K562 treated with DMSO at 1 percent for 24 hours (cell line): Measurements from ENCODE around the gene GJB5. TPM values are rescaled to one million over a fixed set of nuclear protein-coding genes. Genes with fewer than 3 reads are reported as not detected.

ENCODE experiments used
- total RNA-seq: library from RNA; unstranded; fragments of 300-600 nt; gene quantifications from 2 replicates; pipeline ENCODE4 v1.2.3, GENCODE V29; 2022; ENCODE audit warnings: low read depth; ENCODE audit not compliant: insufficient read depth

The GJB5 gene
- total RNA-seq, result not detected in 2 replicates

DNA sequence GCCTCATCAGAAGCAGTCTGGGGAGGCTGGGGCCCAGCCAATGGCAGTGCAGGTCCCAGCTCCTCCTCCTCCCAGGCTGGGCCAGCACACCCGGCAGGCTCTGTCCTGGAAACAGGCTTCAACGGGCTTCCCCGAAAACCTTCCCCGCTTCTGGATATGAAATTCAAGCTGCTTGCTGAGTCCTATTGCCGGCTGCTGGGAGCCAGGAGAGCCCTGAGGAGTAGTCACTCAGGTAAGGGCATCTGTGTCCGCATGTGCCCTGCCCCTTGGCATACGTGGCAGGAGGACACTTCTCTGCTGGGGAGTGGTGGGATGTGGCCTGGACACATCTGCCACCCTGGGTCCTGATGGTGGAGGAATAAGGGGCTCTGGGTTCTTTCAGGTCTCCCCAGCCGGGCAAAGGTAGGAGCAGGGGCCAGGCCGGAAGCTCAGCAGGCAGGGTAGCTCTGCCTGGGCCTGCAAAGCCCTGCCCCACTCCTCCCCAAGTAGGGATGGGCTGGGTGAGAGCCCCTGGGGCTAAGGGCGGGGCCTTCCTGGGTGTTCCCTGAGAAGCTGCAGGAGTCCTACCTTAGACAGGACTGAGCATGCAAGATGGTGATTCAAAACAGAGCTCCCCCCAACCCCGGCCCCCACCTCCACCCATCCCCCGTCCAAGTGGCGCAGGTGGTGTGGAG lies at the start of gene GJB5:
Gene GJB5 (plus strand): TSS at position 84 of the 674 bp plus-strand sequence. CDS start 2,284 bp downstream, outside the sequence.

DNA sequence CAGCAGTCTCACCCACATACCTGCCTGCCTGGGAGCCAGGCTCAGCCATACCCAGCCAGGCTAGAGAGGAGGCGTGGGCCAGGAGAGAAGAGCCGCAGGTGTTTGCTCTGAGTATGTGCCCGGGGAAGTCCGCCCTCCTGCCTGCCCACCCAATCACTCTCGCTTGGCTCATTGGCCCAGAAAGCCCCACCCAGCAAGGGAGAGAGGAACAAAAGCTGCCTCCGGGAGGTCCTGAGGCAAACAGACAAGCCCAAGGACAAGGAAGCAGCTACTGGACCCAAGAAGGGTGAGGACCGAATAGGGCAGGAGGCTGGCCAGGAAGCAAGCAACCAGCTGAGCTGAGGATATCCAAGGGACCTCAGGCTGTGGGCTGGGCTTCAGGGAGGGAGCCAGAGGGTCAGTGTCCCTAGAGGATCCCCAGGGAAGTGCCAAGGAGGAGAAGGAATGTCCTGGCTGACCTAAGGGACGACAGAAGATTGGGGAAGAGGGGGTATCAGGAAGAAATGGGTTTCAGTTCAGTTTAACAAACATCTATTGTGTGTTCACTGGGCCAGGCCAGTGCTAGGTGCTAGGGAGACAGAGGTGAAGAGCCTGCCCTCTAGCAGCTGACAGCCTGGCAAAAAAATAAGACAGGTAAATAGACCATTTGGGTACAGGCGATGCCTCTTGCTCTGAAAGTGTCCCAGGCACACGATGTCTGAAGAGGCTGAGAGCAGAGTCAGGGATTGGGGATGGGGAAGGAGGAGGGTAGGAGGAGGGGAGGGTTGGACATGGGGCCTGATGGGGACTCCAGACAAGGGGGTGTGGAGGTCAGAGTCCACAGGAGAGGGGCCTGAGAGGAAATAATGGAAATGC lies 4.9 kb downstream of the GJB5 start, which contains the start of gene GJB4:
Gene GJB4 (plus strand): TSS at position 238 of the 855 bp plus-strand sequence. CDS start 1,515 bp downstream, outside the sequence.

DNA sequence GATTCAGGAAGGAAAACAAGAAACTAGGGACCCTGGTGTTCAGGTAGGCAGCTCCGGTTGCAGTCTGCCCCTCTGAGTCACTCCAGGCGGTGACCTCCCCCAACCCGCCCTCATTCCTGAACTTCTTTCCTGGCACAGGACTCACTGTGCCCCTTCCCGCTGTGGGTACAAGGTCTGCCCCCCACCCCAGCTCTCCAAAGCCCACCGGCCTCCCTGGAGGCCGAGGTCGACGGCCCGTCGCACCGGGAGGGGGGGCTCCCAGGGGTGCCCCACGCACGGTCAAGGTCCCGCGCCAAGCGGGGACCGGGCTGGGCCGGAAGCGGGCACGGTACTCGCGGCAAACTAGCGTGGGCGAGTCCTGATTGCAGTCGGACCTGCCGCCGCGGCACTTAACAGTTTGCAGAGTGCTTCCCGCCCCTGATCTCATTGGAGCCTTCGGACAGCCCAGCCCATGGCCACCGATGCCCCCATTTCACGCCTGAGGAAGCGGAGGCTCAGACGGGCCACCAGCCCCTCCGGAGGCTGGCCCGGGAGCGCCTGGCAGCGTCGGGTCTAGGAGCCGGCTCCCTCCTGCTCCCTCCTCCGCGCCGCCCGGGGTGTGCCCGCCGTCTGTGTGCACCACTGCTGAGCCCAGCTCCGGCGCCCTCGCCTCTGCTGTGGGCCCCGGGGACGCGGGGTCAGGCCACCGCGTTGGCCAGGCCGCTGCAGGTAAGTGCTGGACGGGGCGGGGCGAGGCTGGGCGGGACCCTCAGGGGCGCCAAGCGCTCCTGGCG lies 26.4 kb downstream of the GJB5 start, which contains the start of gene GJB3:
Gene GJB3 (plus strand): TSS at position 144 of the 773 bp plus-strand sequence. CDS start 3,549 bp downstream, outside the sequence.

DNA sequence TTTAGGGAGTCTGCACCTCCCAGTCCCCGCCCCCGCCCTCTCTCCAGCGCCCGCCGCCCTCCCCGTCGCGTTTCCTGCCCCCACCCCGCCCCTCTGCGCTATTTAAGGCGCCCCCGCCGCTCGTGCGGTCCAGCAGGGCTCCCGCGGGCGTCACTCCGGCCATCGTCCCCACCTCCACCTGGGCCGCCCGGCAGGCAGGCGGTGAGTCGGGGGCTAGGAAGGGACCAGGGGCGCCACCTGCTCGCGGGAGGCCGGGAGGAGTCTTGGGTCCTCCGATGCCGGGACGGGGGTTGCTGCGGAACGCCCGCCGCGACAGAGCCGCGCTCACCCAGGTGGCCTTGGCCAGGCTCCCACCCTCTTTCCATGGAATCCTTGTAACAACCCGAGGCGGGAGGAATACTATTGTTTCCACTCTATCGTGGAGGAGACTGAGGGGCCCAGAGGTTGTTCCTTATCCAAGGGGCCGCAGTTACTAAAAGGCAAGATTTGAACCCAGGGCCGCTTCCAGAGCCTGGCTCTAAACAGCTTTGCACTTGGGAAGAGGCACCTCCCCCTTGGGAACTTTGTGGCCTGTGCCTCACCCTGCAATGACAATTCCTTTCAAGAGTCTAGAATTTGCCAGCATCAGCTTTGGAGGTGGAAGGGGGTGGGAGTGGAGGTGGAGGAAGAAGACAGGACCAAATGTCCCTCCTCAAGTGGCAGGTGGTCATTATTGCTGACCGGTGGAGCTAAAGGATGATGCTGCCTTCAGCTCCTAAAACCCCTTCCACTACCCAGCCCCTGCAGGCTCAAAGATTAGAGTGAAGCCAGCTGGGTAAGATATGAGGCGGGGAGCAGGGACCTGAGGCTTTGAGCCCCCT lies 38.3 kb downstream of the GJB5 start, which contains the start of gene GJA4:
Gene GJA4 (plus strand): TSS at position 132 of the 860 bp plus-strand sequence. CDS start 1,215 bp downstream, outside the sequence.

Other genes starting within 250 kb of the GJB5 start
- gene GJB4, start 4.7 kb downstream of the GJB5 start, total RNA-seq, result not detected in 2 replicates
- not detected in 2 replicates for gene GJB3, start 26.2 kb downstream of the GJB5 start, total RNA-seq
- gene GJA4, start 38.0 kb downstream of the GJB5 start, total RNA-seq, result not detected in 2 replicates
- gene SMIM12, start 104.7 kb downstream of the GJB5 start, total RNA-seq, result 46.5 and 49.0 TPM in 2 replicates
- 0.09 TPM in 1 of 2 replicates, not detected in the other for gene DLGAP3, start 174.6 kb downstream of the GJB5 start, total RNA-seq
- 25.5 and 29.4 TPM in 2 replicates for gene TMEM35B, start 230.3 kb downstream of the GJB5 start, total RNA-seq